Peyer's patch (tissue), 4 donors: ENCODE results near the gene ZNF611.

Experiments used
- POLR2A ChIP-seq, 2 donors: fragments of 450-650 bp; IDR thresholded peaks; one replicate each; pipeline ENCODE4 v1.5.1; 2017; ENCODE audit warnings: antibody characterized with exemption in 2 of 2, mild to moderate bottlenecking in 2 of 2, moderate library complexity in 2 of 2
- TF ChIP-seq, protein P1 (sequence below), 6 experiments: fragments of 450-650 bp in 4 of 6; fragments of 200-600 bp in 2 of 6; sonication (generic) in 1 of 6; IDR thresholded peaks; one replicate each; pipeline ENCODE4 v1.5.1; 2017 to 2019; ENCODE audit warnings: antibody characterized with exemption in 6 of 6, mild to moderate bottlenecking in 3 of 6, moderate library complexity in 1 of 6

DNA sequence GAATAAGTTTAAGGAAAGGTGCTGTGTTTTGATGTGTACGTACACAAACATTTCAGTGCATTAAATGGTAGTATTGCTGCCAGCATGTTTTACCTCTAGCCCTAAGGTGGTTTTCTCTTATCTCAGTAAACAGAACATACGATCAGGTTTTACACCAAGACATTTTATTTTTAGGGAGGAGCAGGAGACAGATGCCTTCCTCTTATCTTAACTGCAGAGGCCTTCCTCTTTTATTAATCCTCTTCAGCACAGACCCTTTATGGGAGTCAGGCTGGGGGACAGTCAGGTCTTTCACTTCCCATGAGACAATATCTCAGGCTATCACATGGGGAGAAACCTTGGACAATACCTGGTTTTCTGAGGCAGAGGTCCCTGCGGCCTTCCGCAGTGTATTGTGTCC lies 14.9 kb upstream of the ZNF611 start:
- TF ChIP-seq POLR2A (IDR thresholded peaks at IDR 0.05) = no peak
- TF ChIP-seq, protein P1, sequence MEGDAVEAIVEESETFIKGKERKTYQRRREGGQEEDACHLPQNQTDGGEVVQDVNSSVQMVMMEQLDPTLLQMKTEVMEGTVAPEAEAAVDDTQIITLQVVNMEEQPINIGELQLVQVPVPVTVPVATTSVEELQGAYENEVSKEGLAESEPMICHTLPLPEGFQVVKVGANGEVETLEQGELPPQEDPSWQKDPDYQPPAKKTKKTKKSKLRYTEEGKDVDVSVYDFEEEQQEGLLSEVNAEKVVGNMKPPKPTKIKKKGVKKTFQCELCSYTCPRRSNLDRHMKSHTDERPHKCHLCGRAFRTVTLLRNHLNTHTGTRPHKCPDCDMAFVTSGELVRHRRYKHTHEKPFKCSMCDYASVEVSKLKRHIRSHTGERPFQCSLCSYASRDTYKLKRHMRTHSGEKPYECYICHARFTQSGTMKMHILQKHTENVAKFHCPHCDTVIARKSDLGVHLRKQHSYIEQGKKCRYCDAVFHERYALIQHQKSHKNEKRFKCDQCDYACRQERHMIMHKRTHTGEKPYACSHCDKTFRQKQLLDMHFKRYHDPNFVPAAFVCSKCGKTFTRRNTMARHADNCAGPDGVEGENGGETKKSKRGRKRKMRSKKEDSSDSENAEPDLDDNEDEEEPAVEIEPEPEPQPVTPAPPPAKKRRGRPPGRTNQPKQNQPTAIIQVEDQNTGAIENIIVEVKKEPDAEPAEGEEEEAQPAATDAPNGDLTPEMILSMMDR (IDR thresholded peaks at IDR 0.05) = no peak
